Mucosa of stomach (tissue), 1 donor: ENCODE data around the gene EVPL.
A peak's percentile ranks its signal among the peaks of the same experiment; 100 is the strongest.
"Not testable (repeated sequence)": the region's sequence is repeated elsewhere in the genome, so short reads cannot be mapped to it uniquely, and the experiment has no call there.

ENCODE experiments used
- H3K27me3 ChIP-seq: one replicate; pipeline ENCODE4 v1.7.0; 2013; ENCODE audit warnings: mild to moderate bottlenecking, low read length; ENCODE audit not compliant: control insufficient read depth, insufficient read depth
- H3K36me3 ChIP-seq: one replicate; pipeline ENCODE4 v1.7.0; 2013; ENCODE audit warnings: low read length; ENCODE audit not compliant: control insufficient read depth, insufficient read depth
- H3K4me1 ChIP-seq: one replicate; pipeline ENCODE4 v1.7.0; 2013; ENCODE audit warnings: mild to moderate bottlenecking, low read length; ENCODE audit not compliant: control insufficient read depth, insufficient read depth
- H3K4me3 ChIP-seq: one replicate; pipeline ENCODE4 v1.7.0; 2013; ENCODE audit warnings: low read length
- H3K9ac ChIP-seq: one replicate; pipeline ENCODE4 v1.7.0; 2013; ENCODE audit warnings: mild to moderate bottlenecking, low read length, moderate library complexity
- H3K9me3 ChIP-seq: one replicate; pipeline ENCODE4 v1.7.0; 2013; ENCODE audit warnings: mild to moderate bottlenecking, low read length, moderate library complexity; ENCODE audit not compliant: control insufficient read depth
- donor health status: Pancreatic carcinoma.

The EVPL gene

GRCh38 chr17:75978938-75979704 lies 48.0 kb downstream of the EVPL start, which contains the start of the genes ACOX1 and TEN1:
Gene ACOX1 (minus strand): TSS chr17:75979166. CDS start chr17:75979073, 93 bp downstream.
Gene TEN1 (plus strand): TSS chr17:75979240. CDS start chr17:75986193, 6,953 bp downstream.
- peaks cover 39% of the 10 kb centered on the region for H3K4me1 ChIP-seq

GRCh38 chr17:75976175-75976848 lies 50.8 kb downstream of the EVPL start:
- Histone ChIP-seq H3K4me3 (no peak overlapping the region), H3K9ac (peak overlapping the region; percentile 32), H3K4me1 (peaks cover 16% of the 10 kb centered on the region), H3K36me3 (no peaks in the 10 kb centered on the region), H3K27me3 (no peaks in the 10 kb centered on the region), H3K9me3 (no peaks in the 10 kb centered on the region)

More at GRCh38 chr17:75978938-75979704, 48.0 kb downstream of the EVPL start, which contains the start of the genes ACOX1 and TEN1:
- H3K4me3 ChIP-seq: peak within 1 kb of the TSS; percentile 71
- H3K9ac ChIP-seq: peak within 1 kb of the TSS; percentile 99
- H3K9me3 ChIP-seq: no peaks in the 10 kb centered on the region
- H3K27me3 ChIP-seq: no peaks in the 10 kb centered on the region
- H3K36me3 ChIP-seq: no peaks in the 10 kb centered on the region

DNA sequence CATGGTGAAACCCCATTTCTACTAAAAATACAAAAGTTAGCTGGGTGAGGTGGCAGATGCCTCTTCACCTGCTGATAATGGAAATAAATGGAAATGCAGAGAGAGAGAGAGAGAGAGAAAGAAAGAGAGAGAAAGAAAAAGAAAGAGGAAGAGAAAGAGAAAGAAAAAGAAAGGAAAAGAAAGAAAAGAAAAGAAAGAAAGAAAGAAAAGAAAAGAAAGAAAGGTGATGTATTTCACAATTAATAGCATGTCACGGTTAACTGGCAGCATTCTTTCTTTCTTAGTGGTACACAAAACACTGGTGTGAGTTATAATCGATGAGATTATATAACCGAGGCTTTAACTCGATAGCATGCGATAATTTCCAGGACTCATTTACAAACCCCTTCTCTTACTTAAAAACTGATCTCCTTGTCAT lies 51.3 kb downstream of the EVPL start:
- no peak overlapping the region for H3K4me3 ChIP-seq
- no peaks in the 10 kb centered on the region for H3K27me3 ChIP-seq
- no peaks in the 10 kb centered on the region for H3K36me3 ChIP-seq
- H3K4me1 ChIP-seq: peaks cover 17% of the 10 kb centered on the region
- H3K9ac ChIP-seq: peak overlapping the region; percentile 32
- H3K9me3 ChIP-seq: no peaks in the 10 kb centered on the region

DNA sequence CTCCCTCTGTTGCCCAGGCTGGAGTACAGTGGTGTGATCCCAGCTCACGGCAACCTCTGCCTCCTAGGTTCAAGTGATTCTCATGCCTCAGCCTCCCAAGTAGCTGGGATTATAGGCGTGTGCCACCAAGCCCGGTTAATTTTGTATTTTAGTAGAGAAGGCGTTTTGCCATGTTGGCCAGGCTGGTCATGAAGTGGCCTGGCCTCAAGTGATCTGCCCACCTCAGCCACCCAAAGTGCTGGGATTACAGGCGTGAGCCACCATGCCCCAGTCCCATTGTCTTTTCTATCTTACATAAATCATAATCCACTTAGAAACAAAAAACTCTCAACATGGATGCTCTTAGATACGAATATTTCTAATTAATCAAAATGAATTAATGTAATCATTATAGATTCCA lies 51.9 kb downstream of the EVPL start:
- not testable (repeated sequence) for H3K36me3 ChIP-seq, H3K27me3 ChIP-seq, H3K9me3 ChIP-seq, H3K4me3 ChIP-seq
- Histone ChIP-seq H3K9ac (peak overlapping the region; percentile 32), H3K4me1 (peaks cover 23% of the 10 kb centered on the region)

- peaks cover 27% of the 10 kb centered on the region for H3K4me1 ChIP-seq
- H3K9me3 ChIP-seq: no peaks in the 10 kb centered on the region
- no peaks in the 10 kb centered on the region for H3K36me3 ChIP-seq
- H3K9ac ChIP-seq: no peak overlapping the region
- no peak overlapping the region for H3K4me3 ChIP-seq
- H3K27me3 ChIP-seq: no peaks in the 10 kb centered on the region
These were observed 56.5 kb downstream of the EVPL start for GRCh38 chr17:75970626-75971025.

- Histone ChIP-seq H3K9ac (no peak overlapping the region), H3K9me3 (no peaks in the 10 kb centered on the region), H3K36me3 (no peaks in the 10 kb centered on the region), H3K4me1 (peaks cover 21% of the 10 kb centered on the region), H3K4me3 (no peak overlapping the region), H3K27me3 (no peaks in the 10 kb centered on the region)
These were observed 57.0 kb downstream of the EVPL start for GRCh38 chr17:75970011-75970523.

- peaks cover 17% of the 10 kb centered on the region for H3K4me1 ChIP-seq
- not testable (repeated sequence) for H3K27me3 ChIP-seq, H3K36me3 ChIP-seq, H3K9me3 ChIP-seq, H3K4me3 ChIP-seq, H3K9ac ChIP-seq
These were observed 58.1 kb downstream of the EVPL start for GRCh38 chr17:75969044-75969443.

DNA sequence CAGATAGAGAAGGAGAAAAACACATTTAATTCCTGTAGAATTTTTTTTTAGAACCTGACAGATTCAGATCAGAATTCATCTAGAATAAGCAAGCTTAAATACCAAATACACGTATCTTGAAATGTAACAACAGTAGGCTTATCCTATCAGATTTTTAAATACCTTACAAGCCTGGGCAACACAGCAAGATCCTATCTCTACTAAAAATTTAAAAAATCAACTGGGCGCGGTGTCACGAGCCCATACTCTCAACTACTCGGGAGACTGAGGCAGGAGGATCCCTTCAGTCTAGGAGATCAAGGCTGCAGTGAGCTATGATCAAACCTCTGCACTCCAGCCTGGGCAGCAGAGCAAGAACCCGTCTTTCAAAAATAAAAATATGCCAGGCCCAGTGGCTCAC lies 61.6 kb downstream of the EVPL start:
- no peak overlapping the region for H3K9ac ChIP-seq
- H3K36me3 ChIP-seq: no peaks in the 10 kb centered on the region
- H3K9me3 ChIP-seq: no peaks in the 10 kb centered on the region
- peaks cover 15% of the 10 kb centered on the region for H3K4me1 ChIP-seq
- no peaks in the 10 kb centered on the region for H3K27me3 ChIP-seq
- no peak overlapping the region for H3K4me3 ChIP-seq

DNA sequence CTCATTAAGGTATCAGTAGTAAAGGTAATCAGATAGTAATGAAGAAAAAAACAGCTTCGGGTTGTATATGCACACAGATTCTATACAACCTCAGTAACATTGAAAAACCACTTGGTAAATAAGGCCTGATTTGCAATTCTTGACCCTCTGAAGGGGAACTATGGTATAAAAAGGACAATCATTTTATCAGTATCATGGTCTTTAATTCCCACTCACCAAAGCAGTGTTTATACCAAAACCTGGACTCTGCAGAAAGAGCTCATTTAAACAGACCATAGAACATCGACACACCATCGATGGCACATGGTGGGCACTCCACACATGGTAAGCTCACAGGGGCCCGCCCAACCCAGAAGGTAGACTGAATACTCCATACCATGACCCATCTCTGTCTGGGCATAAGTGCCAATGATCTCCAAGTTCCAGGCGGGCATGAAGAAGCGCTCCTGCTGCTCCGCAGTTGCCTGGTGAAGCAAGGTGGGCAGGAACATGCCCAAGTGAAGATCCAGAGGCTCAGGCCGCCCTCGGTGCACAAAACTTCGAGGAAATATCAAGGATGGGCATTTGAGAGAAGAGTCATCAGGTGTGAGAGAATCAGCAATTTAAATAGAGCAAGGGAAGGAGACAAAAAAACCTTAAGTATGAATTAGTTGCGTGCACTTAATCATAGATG lies 67.1 kb downstream of the EVPL start:
- peaks cover 24% of the 10 kb centered on the region for H3K4me1 ChIP-seq
- no peaks in the 10 kb centered on the region for H3K27me3 ChIP-seq
- no peaks in the 10 kb centered on the region for H3K9me3 ChIP-seq
- no peak overlapping the region for H3K9ac ChIP-seq
- H3K36me3 ChIP-seq: peaks cover 13% of the 10 kb centered on the region
- H3K4me3 ChIP-seq: no peak overlapping the region

GRCh38 chr17:75959051-75959838 lies 67.9 kb downstream of the EVPL start:
- peaks cover 13% of the 10 kb centered on the region for H3K36me3 ChIP-seq
- H3K4me1 ChIP-seq: peaks cover 24% of the 10 kb centered on the region
- H3K9me3 ChIP-seq: no peaks in the 10 kb centered on the region
- no peaks in the 10 kb centered on the region for H3K27me3 ChIP-seq
- H3K4me3 ChIP-seq: no peak overlapping the region
- H3K9ac ChIP-seq: no peak overlapping the region
